NB4 (cell line): Measurements from ENCODE around the gene MTHFSD.

Experiments used
- CTCF ChIP-seq: IDR thresholded peaks from one replicate; pipeline ENCODE4 v1.5.1; 2012; ENCODE audit warnings: low read depth, low read length
- MYC ChIP-seq: IDR thresholded peaks from 2 replicates; pipeline ENCODE4 v1.6.1; 2011; ENCODE audit warnings: low read depth, low read length
- POLR2A ChIP-seq: IDR thresholded peaks from 2 replicates; pipeline ENCODE4 v1.6.1; 2011; ENCODE audit warnings: mild to moderate bottlenecking; ENCODE audit not compliant: insufficient read length; ENCODE audit errors: extremely low read depth

GRCh38 chr16:86502856-86503748 lies 51.9 kb downstream of the MTHFSD start:
- TF ChIP-seq CTCF (no peak), POLR2A (no peak), MYC (no peak)
